ENCODE measurements around the gene DIO1.
"Not testable (repeated sequence)": the region's sequence is repeated elsewhere in the genome, so short reads cannot be mapped to it uniquely, and the experiment has no call there.

The DIO1 gene

DNA sequence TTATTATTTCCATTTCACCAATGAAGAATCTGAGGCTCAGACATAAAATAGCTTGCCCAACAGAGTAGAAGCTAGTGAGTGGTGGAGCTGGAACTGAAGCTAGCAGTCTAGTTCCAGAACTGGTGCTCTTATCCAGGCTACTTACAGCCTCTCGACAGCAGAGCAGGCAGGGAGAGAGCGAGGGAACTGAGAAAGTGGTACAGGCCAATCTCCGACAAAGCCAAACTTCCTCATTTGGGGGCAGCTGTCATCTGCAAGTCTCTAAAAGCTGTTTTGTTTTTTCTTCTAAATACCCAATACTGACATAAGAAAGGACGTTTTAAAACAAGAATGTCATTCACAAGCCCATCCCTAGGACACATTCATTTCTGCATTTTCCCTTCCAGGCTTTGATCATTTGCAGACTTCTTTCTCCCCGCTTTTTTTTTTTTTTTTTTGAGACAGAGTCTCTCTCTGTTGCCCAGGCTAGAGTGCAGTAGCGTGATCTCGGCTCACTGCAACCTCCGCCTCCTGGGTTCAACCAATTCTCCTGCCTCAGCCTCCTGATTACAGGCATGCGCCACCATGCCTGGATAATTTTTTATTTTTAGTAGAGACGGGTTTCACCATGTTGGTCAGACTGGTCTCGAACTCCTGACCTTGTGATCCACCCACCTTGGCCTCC lies 24.4 kb upstream of the DIO1 start:
- TF ChIP-seq, protein P1, sequence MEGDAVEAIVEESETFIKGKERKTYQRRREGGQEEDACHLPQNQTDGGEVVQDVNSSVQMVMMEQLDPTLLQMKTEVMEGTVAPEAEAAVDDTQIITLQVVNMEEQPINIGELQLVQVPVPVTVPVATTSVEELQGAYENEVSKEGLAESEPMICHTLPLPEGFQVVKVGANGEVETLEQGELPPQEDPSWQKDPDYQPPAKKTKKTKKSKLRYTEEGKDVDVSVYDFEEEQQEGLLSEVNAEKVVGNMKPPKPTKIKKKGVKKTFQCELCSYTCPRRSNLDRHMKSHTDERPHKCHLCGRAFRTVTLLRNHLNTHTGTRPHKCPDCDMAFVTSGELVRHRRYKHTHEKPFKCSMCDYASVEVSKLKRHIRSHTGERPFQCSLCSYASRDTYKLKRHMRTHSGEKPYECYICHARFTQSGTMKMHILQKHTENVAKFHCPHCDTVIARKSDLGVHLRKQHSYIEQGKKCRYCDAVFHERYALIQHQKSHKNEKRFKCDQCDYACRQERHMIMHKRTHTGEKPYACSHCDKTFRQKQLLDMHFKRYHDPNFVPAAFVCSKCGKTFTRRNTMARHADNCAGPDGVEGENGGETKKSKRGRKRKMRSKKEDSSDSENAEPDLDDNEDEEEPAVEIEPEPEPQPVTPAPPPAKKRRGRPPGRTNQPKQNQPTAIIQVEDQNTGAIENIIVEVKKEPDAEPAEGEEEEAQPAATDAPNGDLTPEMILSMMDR (IDR thresholded peaks at IDR 0.05; ENCODE audit: low read depth, low read length): no peak
- no peak for DNase-seq (ENCODE audit: extremely low read depth, low read depth)

DNA sequence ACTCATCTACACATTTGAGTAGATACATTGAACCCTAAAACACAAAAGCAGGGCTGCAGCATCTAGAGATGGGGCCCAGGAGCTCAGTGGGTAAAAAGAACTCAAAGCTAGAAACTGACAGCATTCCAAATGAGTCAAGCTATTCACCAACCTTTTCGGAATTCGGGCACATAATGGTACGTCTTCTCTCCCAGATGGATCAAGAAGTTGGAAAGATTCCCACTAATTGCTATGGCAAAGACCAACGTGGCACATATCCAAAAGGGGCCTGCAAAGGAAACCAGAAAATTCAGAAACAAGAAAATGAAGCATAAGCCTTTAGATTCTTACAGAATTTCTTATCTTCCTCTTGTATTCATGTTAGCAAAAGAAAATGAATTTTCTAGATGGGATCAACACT lies 22.8 kb upstream of the DIO1 start:
- TF ChIP-seq, protein P1 (IDR thresholded peaks at IDR 0.05; ENCODE audit: low read depth, low read length): no peak
- DNase-seq (ENCODE audit: extremely low read depth, low read depth): no peak

DNA sequence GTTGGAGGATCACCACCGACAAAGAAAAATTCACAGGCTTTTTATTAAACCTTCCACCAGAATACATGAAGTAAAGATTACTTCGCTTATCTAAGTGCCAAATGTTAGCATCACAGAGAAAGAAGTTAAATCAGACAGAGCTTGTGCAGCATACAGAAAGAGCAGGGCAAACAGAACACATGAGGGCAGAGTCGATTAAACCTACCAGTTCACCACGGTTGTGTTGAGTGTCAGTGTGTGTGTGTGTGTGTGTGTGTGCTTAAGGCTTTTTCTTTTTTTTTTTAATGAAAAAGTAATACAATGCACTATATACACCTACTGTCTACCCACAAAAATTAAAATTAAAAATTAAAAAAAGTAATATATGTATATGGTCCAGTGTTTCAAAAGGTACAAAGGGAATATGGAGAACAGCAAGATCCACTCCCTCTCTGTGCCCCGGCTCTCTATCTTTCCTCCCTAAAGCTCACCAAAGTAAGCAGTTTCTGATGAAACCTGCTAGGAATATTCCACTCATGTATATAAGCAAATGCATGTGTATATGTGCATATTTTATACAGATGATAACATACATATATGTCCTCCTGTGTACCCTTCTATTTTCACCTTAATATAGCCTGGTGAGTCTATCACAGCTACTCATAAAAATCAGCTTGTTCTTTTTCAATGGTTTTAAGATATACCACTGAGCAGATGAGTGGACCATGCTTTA lies 22.1 kb upstream of the DIO1 start:
- TF ChIP-seq, protein P1 (IDR thresholded peaks at IDR 0.05; ENCODE audit: low read depth, low read length): no peak
- no peak for DNase-seq (ENCODE audit: extremely low read depth, low read depth)

DNA sequence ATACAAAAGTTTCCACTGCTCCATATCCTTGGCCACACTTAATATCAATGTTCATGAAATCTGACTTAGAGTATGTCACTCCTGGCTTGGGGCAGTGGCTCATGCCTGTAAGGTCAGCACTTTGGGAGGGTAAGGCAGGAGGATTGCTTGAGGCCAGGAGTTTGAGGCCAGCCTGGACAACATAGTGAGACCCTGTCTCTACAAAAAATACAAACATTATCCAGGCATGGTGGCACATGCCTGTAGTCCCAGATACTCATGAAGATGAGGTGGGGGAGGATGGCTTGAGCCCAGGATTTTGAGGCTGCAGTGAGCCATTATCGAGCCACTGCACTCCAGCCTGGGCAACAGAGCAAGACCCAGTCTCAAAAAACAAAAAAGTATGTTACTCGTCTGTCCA lies 18.8 kb upstream of the DIO1 start:
- not testable (repeated sequence) for DNase-seq (ENCODE audit: extremely low read depth, low read depth)

DNA sequence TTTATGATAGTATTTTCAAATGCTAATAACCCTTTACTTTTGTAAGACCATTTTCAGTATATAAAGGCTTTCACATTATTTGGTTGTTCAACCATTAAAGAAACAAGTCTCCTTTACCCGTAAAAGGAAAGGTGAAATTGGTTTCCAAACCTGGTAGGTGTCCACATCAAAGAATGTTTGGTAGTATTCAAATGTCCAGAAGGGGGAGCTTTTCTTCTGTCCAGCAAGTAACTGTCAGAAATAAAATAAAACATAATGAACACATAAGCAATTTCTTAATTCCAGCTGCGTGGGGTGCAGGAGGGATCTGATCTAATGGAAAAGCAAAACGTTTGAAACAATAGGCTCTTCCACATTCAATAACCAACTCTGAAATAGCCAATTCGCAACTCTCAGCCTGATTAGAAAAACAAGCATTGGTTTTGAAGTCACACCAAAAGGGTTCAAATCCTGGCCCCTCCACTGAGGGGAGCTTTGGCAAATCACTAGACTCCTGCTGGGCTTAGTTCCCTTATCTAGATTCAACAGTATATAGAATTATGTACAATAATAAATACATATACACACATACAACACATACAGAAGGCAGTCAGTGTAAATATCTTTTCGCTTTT lies 15.4 kb upstream of the DIO1 start:
- TF ChIP-seq, protein P1 (IDR thresholded peaks at IDR 0.05; ENCODE audit: low read depth, low read length): peak; percentile 54
- peak; percentile 38 for DNase-seq (ENCODE audit: extremely low read depth, low read depth)

DNA sequence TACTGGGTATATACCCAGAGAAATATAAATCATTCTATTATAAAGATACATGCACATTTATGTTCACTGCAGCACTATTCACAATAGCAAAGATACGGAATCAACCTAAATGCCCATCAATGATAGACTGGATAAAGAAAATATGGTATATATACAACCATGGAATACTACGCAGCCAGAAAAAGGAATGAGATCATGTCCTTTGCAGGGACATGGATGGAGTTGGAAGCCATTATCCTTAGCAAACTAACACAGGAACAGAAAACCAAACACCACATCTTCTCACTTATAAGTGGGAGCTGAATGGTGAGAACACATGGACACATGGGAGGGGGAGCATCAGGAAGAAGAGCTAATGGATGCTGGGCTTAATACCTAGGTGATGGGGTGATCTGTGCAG lies 12.1 kb upstream of the DIO1 start:
- not testable (repeated sequence) for DNase-seq (ENCODE audit: extremely low read depth, low read depth)

DNA sequence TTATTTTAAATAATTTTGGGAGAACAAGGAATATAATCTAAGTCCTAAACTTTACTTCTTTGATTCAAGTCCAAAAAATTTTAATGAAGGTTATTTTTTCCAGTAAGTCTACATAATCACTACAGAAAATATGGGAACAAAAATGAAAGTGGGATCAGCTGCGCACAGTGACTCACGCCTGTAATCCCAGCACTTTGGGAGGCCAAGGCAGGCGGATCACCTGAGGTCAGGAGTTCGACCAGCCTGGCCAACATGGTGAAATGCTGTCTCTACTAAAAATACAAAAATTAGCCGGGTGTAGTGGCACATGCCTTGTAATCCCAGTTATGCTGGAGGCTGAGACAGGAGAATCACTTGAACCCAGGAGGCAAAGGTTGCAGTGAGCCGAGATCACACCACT lies 10.4 kb upstream of the DIO1 start:
- not testable (repeated sequence) for DNase-seq (ENCODE audit: extremely low read depth, low read depth)

DNA sequence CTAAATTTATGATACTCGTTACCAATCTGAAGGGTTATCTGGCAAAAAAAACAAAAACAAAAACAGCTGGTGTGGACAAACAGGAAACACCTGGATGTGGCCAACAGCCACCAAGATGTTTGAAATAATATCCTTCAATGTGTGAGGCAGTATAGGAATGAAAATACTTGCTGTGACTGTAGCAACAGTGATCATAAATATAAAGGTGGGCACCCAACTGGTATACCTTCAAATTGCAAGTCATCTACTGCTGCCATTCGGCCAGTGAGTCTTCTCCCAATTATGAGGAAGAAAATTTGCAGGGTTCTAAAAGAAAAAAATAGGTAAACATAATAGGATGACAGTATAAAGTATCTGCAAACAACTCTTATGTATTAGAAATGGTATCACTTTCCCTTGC lies 5.3 kb upstream of the DIO1 start:
- no peak for DNase-seq (ENCODE audit: extremely low read depth, low read depth)
- TF ChIP-seq, protein P1 (IDR thresholded peaks at IDR 0.05; ENCODE audit: low read depth, low read length): no peak

Data from AG09319 (cell line).